Measurements from ENCODE around the gene FMO3.

FMO3 gene

GRCh38 chr1:171166361-171166760 is 75.7 kb downstream of the FMO3 start:
- H3K4me3 ChIP-seq (ENCODE audit: low read length) = no peak overlapping the region
- no peak for DNase-seq (ENCODE audit: low read depth)
- no peak for TF ChIP-seq CTCF (conservative IDR thresholded peaks at IDR 0.05; ENCODE audit: low read length)

All from AG10803 (cell line).